GM23248 (cell line): ENCODE measurements around the gene LRSAM1.

Source experiments
- EZH2 ChIP-seq: fragments of 200-600 bp; sonication (generic); IDR thresholded peaks from 2 replicates; pipeline ENCODE4 v1.6.1; 2018; ENCODE audit warnings: antibody characterized with exemption, mild to moderate bottlenecking; ENCODE audit not compliant: insufficient read depth, poor library complexity, severe bottlenecking
- EZH2phosphoT487 ChIP-seq: fragments of 200-600 bp; sonication (generic); IDR thresholded peaks from 2 replicates; pipeline ENCODE4 v1.6.1; 2018; ENCODE audit warnings: antibody characterized with exemption, moderate library complexity, mild to moderate bottlenecking, low read depth; ENCODE audit not compliant: insufficient read depth

- TF ChIP-seq EZH2 (no peak), EZH2phosphoT487 (no peak)
Measured at GRCh38 chr9:127520941-127521918, 69.9 kb downstream of the LRSAM1 start.
